SK-N-MC (cell line): ENCODE measurements around the gene IPO5.

Source experiments
- EZH2 ChIP-seq: fragments of 200-600 bp; sonication (generic); IDR thresholded peaks from one replicate; pipeline ENCODE4 v1.6.1; 2017; ENCODE audit warnings: antibody characterized with exemption
- FOXP2 ChIP-seq: optimal IDR thresholded peaks from 2 replicates; pipeline ENCODE3; 2011; ENCODE audit warnings: mild to moderate bottlenecking, moderate library complexity; ENCODE audit not compliant: insufficient read depth; ENCODE audit errors: extremely low read length, control extremely low read depth
- POLR2AphosphoS5 ChIP-seq: IDR thresholded peaks from 2 replicates; pipeline ENCODE4 v1.6.1; 2012; ENCODE audit warnings: mild to moderate bottlenecking, low read depth, low read length, borderline replicate concordance

DNA sequence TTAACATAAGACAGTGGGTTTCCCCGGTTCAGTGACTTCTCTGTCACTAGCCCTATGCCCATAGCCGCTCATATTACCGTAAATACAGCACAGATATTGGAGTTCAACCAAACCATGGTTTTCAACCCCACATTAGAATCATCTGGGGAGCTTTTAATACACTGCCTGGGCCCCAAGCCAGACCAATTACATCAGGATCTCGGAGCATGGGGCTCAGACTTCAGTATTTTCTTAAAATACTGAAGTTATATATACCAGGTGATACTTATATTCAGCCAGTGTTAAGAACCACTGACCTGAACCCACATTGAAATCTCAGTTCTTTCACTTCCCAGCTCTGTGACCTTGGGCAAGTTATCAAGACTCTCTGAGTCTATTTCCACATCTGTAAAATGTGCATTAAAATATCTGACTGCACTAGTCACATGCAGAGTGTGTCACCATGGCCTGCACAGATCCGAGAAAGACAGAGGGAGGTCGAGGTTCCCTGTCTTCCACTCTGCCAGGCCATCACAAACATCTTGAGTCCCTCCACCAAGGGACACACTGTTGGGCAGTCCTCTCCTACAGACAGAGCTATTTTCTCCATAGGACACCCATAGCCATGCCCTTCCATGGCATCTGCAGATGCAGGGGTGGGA lies 32.2 kb upstream of the IPO5 start:
- TF ChIP-seq EZH2 (no peak), POLR2AphosphoS5 (no peak), FOXP2 (no peak)
